ENCODE measurements around the gene MED1.
"Not testable (repeated sequence)": the region's sequence is repeated elsewhere in the genome, so short reads cannot be mapped to it uniquely, and the experiment has no call there.

The MED1 gene

DNA sequence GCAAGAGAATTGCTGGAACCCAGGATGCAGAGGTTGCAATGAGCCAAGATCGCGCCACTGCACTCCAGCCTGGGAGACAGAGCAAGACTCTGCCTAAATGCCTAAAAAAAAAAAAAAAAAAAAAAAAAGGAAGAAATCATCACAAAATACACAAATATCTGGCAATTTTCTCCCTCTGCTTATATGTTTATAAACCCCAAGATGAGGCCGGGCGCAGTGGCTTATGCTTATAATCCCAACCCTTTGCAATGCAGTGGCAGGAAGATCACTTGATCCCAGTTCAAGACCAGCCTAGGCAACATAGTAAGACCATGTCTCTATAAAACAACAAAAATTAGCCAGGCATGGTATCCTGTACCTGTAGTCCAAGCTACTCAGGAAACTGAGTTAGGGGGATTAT, 21.5 kb downstream of the MED1 start:
- no peak for DNase-seq

- DNase-seq, result no peak
Measured at GRCh38 chr17:39416141-39416540, 34.9 kb downstream of the MED1 start.

DNA sequence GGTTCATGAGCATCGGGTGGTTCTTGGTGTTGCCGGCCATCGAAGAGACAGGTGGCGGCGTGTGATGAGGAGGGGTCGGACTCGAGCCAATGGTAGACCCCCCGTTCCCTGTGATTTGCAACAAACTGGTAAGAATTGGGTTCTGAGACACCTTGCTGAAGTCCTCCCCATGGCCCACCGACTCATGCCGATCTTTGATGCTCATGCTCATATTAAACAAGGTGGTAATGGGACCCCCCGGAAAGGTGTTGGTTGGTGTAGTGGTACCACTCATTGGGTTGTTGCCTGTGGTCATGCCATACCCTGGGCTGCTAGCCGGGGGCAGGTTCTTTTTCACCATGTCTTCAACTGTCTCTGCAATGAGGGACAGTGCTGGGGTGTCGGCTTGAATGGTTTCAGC, 40.8 kb downstream of the MED1 start:
- no peak for DNase-seq

GRCh38 chr17:39408360-39408759, 42.7 kb downstream of the MED1 start:
- DNase-seq, result no peak

DNA sequence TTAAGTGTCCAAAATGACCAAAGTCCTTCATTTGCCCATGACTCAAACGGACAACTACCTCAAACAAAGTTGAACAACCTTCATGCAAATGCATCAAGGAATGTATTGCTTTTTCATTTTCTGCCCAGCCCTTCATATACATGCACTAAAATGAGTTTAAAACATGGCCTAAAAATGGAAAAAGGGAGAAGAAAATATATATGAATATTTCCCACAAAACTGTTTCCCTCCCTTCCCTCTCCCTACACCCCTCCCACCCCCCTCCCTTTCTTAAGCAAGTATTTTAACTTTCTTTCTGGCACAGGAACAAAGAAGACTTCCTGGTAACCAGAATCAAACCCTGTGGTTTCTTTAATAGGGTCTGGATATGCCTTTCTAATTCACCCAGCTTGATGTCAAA, 44.1 kb downstream of the MED1 start:
- no peak for DNase-seq

DNA sequence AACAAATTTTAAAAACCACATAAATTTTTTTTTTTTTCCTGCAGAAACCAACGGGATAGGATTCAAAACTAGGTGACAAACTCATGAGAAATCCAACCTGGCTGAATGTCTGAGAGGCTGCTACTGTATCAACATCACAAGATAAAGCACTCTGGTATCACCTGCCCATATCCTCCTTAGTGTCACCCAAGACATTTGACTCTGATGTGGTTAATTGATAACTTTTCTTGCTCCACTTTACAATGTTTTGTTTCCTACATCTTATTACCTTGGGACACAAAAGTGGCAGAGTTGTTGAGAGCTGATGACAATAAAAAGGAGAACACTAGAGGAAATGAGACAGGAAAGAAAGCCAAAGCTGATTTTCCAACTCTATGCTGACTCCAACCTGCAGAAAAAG, 45.6 kb downstream of the MED1 start:
- no peak for DNase-seq

DNA sequence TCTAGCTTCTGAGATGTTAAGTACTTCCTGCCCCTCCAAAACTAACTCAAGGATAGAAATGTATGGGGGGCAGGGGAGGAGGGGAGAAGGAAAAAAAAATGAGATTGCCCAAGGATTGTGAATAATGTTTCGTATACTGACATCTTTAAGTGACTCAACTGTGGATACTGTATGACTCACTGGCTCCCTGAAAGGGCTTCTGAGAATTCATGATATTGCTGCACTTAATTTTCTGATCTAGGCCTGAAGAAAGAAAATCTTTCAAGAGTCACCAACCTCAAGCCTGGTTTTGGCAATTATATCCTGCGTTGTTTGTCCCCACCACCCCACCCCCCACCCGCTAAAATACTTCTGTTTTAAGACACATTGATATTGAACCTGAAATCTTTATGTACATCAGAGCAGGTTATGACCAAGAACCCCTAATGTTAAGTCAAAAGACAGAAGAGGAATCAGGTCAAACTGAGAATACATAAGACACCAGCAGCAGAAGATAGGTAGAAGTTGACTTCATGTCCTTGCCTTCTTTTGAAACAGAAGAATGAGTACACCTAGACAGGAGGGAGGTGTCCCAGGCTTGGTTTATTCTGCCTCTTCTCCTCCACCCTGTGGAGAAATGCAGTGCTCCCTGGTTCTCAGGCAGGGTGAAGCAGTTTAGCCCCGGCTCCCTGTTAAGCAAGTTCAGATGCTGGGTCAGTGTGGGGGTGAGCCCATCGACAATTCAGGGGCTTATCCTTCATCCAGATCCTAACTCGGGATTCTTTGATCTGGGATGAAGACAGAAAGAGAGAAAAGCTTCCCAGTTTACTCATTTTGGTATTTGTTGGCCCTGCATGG, 46.3 kb downstream of the MED1 start:
- no peak for DNase-seq

- no peak for DNase-seq
Measured at GRCh38 chr17:39402890-39403605, 48.0 kb downstream of the MED1 start.

GRCh38 chr17:39402244-39402889, 48.7 kb downstream of the MED1 start:
- peak; percentile 94 for DNase-seq

DNA sequence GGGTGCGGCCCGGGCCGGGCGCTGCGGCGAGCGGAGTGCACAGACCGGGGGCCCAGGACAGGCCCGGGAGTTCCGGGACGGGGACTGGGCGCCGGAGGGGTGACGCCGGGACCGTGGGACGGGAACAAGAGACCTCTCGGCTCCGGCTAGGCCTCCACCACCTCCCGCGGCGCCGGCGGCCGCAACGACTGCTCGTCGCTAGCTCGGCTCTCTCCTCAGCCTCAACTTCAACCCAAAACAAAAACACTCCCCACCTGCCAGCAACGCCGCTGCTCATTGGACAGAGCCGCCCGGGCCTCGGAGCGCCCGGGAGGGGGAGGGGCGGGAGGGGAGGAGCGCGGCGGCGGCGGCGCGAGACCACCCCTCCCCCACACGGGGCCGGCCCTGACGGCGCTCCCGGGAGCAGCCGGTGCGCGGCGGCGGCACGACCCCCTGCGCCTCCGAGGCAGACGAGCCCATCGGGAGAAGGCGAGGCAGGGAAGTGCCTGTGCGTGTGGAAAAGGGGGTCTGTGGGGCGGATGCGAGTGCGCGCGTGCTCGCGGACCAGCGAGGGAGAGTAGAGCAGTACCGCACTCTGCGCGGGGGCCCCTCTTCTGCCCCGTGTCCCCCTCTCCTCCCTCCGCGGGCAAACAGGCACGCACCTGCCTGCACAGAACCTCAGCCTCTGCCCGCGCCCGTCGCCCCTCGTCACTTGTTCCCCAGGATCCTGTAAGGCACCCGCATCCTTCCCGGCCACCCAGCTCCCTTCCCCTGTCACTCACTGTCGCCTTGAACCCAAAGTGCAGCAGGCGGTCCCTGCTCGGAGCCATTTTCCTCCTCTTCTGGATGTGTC, 49.4 kb downstream of the MED1 start, which contains the start of gene FBXL20:
Gene FBXL20 (minus strand): TSS at position 215 of the 832 bp plus-strand sequence. CDS start 224 bp downstream, outside the sequence.
- DNase-seq, result peak; percentile 94

DNA sequence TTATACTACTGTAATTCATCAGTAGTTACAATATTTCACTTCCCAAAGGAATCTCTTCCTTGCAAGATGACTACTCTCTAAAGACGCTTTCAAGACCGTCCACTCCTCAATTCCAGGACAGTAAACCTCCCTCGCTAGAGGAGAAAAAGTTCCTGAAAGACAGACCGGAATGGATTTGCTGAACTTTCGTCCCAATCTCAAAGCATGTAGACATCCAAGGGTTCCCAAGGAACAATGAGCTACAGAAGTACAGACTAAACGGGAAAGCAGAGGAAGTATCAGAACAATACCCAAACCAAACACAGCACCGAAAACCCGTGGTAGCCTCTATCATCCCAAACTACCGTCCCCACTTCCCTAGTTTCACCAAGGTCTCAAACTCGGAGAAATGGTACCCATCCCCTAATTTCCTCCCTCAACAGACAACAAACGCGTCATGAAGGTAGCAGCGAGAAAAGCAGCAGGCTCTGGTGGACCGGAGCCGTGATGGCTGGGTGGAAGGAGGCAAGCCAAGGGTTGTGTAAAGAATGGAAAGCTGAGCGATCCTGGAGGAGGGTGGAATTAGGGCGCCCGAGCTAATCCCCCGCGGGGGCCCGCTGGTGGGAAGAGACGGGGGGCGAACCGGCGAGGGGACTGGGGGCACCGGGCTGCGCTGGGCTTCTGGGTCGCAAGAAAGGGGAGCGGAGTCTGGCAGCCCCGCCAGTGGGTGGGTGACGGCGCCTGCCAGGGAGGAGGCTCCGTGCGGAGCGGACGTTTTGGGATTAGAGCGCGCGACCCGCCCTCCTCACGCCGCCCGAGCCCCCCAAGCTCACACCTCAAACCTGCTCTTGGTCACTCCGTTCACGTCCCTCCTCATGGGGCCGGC, 50.3 kb downstream of the MED1 start:
- DNase-seq, result peak; percentile 23

DNA sequence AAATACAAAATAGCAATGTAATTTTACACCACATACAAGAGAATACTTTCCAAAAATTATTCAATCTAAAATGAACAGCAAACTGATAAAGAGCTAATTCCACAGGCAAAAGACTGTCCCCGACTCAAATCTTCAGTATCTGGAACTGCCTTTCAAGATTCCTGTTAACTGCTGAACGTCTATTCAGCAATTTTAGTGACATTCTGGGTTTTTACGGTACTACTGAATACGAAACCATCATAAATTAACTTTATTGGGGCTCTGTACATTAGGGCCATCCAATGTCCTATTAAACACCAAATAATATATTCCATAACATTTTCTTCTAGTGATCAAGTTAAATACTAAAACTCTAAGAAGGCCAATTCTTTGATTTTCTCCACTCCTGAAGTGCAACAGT, 51.3 kb downstream of the MED1 start:
- DNase-seq, result no peak

DNA sequence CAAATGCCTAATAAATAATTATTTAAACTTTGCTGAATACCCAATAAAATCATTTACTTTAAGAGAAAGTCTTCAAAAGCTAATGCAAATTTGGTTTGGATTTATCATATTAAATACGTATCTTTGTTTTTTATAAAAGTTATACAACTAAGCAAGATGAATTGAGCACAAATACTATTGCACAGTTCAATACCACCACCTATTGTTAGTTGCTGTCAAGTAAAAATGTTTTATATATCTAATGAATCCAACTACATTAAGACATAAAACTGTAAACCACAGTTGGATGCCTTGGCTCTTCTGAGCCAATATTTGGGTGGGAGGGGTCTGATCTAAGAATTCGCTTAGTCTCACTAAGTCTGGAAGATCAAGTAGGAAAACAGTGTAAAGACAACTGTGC, 57.3 kb downstream of the MED1 start:
- DNase-seq, result no peak

DNA sequence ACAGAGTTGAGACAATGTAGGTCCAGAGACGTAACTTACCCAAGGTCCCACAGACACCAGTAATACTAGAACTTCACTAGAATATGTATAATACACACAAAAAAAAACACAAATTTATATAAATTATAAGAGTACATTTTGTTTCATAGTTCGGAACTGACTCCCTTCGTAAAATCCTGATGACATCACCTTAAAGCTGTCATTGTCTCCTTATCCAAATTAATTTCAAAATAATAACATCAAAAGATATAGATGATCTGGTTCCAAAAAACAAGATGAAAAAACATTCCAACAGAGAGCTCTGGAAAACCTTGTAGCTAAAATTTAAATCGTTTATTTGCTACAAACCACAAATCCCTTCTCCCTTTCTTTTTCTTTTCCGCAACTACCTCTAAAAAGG, 59.6 kb downstream of the MED1 start:
- no peak for DNase-seq

DNA sequence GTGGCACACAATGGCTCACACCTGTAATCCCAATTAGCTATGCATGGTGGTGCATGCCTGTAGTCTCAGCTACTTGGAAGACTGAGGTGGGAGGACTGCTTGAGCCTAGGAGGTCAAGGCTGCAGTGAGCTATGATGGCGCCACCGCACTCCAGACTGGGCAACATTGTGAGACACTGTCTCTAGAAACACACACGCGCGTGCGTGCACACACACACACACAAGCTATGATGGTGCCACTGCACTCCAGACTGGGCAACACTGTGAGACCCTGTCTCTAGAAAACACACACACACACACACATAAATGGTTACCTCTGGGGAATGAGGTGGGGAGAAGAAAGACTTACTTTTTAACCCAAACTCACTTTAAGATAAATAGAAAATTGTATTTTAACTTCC, 66.0 kb downstream of the MED1 start:
- DNase-seq, result no peak

- no peak for DNase-seq
Measured at GRCh38 chr17:39380144-39380543, 70.9 kb downstream of the MED1 start.

DNA sequence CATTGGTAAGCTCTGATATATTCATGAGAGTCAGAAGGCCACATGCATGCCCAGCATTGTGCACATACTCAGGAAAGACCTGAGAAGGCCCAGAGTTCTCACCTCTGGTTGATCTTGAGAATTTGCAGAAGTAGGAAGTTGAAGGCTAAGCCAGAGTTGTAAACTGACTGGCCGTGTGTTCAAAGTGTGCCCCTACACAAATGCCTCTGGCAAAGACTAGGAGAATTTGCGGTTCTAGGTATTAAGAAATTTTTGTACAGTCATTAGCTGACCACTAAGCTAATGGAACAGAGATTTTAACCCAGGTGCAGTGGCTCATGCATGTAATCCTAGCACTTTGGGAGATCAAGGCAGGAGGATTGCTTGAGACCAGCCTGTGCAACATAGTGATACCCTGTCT, 74.6 kb downstream of the MED1 start:
- no peak for DNase-seq

DNA sequence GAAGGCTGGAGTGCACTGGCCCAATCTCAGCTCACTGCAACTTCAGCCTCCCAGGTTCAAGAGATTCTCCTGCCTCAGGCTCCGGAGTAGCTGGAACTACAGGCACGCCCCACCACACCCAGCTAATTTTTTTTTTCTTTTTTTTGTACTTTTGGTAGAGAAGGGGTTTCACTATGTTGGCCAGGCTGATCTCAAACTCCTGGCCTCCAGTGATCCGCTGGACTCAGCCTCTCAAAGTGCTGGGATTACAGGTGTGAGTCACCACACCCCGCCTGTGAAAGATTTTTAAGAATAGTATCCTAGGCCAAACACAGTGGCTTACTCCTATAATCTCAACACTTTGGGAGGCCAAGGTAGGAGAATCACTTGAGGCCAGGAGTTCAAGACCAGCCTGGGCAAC, 83.3 kb downstream of the MED1 start:
- DNase-seq, result not testable (repeated sequence)

DNA sequence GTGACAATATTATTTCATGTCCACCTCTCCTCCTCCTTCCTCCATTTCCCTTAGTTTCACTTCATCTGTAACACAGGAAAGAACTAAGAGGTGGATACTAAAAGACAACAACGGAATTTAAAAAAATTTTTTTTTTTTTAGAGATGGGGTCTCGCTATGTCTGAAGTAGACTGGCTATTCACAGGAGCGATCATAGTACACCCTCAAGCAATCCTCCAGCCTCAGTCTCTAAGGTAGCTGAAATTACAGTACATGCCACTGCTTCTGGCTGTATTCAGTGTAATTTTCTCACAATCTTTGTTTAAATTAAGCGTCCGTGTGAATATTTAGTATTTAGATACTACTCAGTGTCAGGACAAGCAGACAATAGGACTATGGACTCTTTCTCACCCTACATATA, 85.2 kb downstream of the MED1 start:
- DNase-seq, result no peak

- no peak for DNase-seq
Measured at GRCh38 chr17:39365242-39365641, 85.8 kb downstream of the MED1 start.

DNA sequence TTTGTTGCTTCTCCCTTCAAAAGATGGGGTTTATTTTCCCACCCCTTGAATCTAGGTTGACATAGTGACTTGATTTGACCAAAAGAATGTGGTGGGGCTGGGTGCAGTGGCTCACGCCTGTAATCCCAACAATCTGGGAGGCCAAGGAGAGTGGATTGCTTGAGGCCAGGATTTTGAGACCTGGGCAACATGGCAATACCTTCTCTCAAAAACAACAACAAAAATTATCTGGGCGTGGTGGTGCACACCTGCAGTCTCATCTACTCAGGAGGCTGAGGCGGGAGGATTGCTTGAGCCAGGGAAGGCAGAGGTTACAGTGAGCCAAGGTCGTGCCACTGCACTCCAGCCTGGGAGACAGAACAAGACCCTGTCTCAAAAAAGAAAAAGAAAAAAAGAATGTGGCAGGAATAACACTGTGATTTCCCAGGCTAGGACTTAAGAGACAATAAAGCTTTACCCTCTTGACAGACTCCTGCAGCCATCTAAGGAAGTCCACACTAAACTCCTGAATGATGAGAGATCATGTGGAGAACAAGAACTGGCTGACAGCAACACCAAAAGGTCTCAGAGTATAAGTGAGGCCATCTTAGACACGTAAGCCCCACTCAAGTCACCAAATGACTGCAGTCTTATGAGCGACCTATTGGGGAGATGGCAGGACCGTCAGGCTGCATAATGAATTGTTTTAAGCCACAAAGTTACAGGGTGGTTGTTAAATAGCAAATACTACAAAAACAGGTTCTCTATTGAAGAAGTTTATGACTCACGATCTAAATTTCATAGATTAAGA, 86.6 kb downstream of the MED1 start:
- no peak for DNase-seq

All from RPMI8226 (cell line).